WTC11 (cell line): Measurements from ENCODE around the gene TMEFF2. TPM values are rescaled to one million over a fixed set of nuclear protein-coding genes. Genes with fewer than 3 reads are reported as not detected.

Experiments used
- ATAC-seq: fragments of 200-7000 bp; cut with Tn5 transposase; 2 replicates; pipeline ENCODE4 v1.10.0; 2021; ENCODE audit warnings: mild to moderate bottlenecking, moderate library complexity
- CTCF ChIA-PET: fragments of 300-600 bp; sonication (Branson Sonifier 250); formaldehyde crosslinking; loops from one replicate; lab custom pipeline; 2021; ENCODE audit warnings: antibody characterized with exemption; lab: Charles Lee
- POLR2A ChIA-PET: fragments of 350-600 bp; sonication (Branson Sonifier 250); formaldehyde crosslinking; loops from one replicate; lab custom pipeline; 2021; ENCODE audit warnings: antibody characterized with exemption; lab: Charles Lee
- DNase-seq: peaks from one replicate; pipeline ENCODE4 v3.0.0; 2021; ENCODE audit warnings: low spot score
- H3K27ac Mint-ChIP-seq: 2 replicates; pipeline ENCODE4 v1.8.0; 2021; ENCODE audit warnings: mixed read lengths
- H3K27me3 Mint-ChIP-seq: 2 replicates; pipeline ENCODE4 v1.8.0; 2021; ENCODE audit warnings: low read depth, mild to moderate bottlenecking, moderate library complexity, mixed read lengths
- H3K36me3 Mint-ChIP-seq: 2 replicates; pipeline ENCODE4 v1.8.0; 2021; ENCODE audit warnings: mixed read lengths
- H3K4me1 Mint-ChIP-seq: 2 replicates; pipeline ENCODE4 v1.8.0; 2022; ENCODE audit warnings: mixed read lengths
- H3K4me3 Mint-ChIP-seq: 2 replicates; pipeline ENCODE4 v1.8.0; 2021; ENCODE audit warnings: mild to moderate bottlenecking, moderate library complexity, mixed read lengths
- H3K9me3 Mint-ChIP-seq: 2 replicates; pipeline ENCODE4 v1.8.0; 2021; ENCODE audit warnings: mixed read lengths
- AFF4 ChIP-seq: sonication (generic); formaldehyde crosslinking; IDR thresholded peaks from 2 replicates; pipeline ENCODE4 v1.8.1; 2023; ENCODE audit warnings: mild to moderate bottlenecking, missing genetic modification reagents, borderline replicate concordance
- AR ChIP-seq: fragments of 250-450 bp; sonication (Bioruptor Pico); IDR thresholded peaks from 2 replicates; pipeline ENCODE4 v1.9.0; 2021; ENCODE audit warnings: mild to moderate bottlenecking
- ATF1 ChIP-seq: sonication (generic); formaldehyde crosslinking; IDR thresholded peaks from 2 replicates; pipeline ENCODE4 v1.8.1; 2023; ENCODE audit warnings: mild to moderate bottlenecking, moderate library complexity, missing genetic modification reagents
- FOXP1 ChIP-seq: sonication (generic); formaldehyde crosslinking; IDR thresholded peaks from 2 replicates; pipeline ENCODE4 v1.8.0; 2022; ENCODE audit warnings: missing genetic modification reagents, mild to moderate bottlenecking, moderate library complexity, borderline replicate concordance
- HMGA2 ChIP-seq: fragments of 250-450 bp; sonication (Bioruptor Pico); IDR thresholded peaks from 2 replicates; pipeline ENCODE4 v1.4.0; 2021; ENCODE audit warnings: mild to moderate bottlenecking, moderate library complexity
- NR3C1 ChIP-seq: sonication (generic); formaldehyde crosslinking; conservative IDR thresholded peaks from 2 replicates; pipeline ENCODE4 v1.8.1; 2023; ENCODE audit warnings: low read depth, mild to moderate bottlenecking, missing genetic modification reagents
- SMAD3 ChIP-seq: sonication (generic); formaldehyde crosslinking; IDR thresholded peaks from 2 replicates; pipeline ENCODE4 v1.8.0; 2022; ENCODE audit warnings: missing genetic modification reagents, mild to moderate bottlenecking, borderline replicate concordance
- TEAD1 ChIP-seq: sonication (generic); formaldehyde crosslinking; IDR thresholded peaks from 2 replicates; pipeline ENCODE4 v1.8.0; 2022; ENCODE audit warnings: mild to moderate bottlenecking, missing genetic modification reagents
- TP53 ChIP-seq: sonication (generic); formaldehyde crosslinking; IDR thresholded peaks from 2 replicates; pipeline ENCODE4 v1.8.1; 2023; ENCODE audit warnings: mild to moderate bottlenecking, missing genetic modification reagents
- USF1 ChIP-seq: sonication (generic); formaldehyde crosslinking; IDR thresholded peaks from 2 replicates; pipeline ENCODE4 v1.8.0; 2022; ENCODE audit warnings: mild to moderate bottlenecking, missing genetic modification reagents
- ZNF263 ChIP-seq: sonication (generic); formaldehyde crosslinking; IDR thresholded peaks from 2 replicates; pipeline ENCODE4 v1.8.1; 2022; ENCODE audit warnings: low read depth, mild to moderate bottlenecking, moderate library complexity, missing genetic modification reagents
- ZSCAN18 ChIP-seq: fragments of 250-450 bp; sonication (Bioruptor Pico); IDR thresholded peaks from 2 replicates; pipeline ENCODE4 v2.1.2; 2022; ENCODE audit warnings: mild to moderate bottlenecking, moderate library complexity
- total RNA-seq: library from RNA; stranded (reverse); gene quantifications from 3 replicates; pipeline ENCODE4 v1.2.3, GENCODE V29; 2021
- TF ChIP-seq, protein P1 (sequence below): sonication (generic); formaldehyde crosslinking; IDR thresholded peaks from 2 replicates; pipeline ENCODE4 v1.8.0; 2023; ENCODE audit warnings: missing genetic modification reagents
- TF ChIP-seq, protein P2 (sequence below): fragments of 250-450 bp; sonication (Bioruptor Pico); IDR thresholded peaks from 2 replicates; pipeline ENCODE4 v1.8.0; 2021; ENCODE audit warnings: mild to moderate bottlenecking
- TF ChIP-seq, protein P3 (sequence below): fragments of 250-450 bp; sonication (Bioruptor Pico); IDR thresholded peaks from 2 replicates; pipeline ENCODE4 v1.9.0; 2021; ENCODE audit warnings: moderate library complexity, mild to moderate bottlenecking, inconsistent platforms, borderline replicate concordance

TMEFF2 gene
- total RNA-seq, 1 experiment from 2014 or later, result 2.3 TPM

GRCh38 chr2:192023006-192023405 lies 171.7 kb downstream of the TMEFF2 start:
- ATAC-seq (no peak), DNase-seq (no peak)
- ChIA-PET POLR2A (no interaction called here), CTCF (no interaction called here)
- no peaks in the 10 kb centered on the region for H3K36me3 Mint-ChIP-seq
- peaks cover 32% of the 10 kb centered on the region for H3K4me1 Mint-ChIP-seq
- H3K4me3 Mint-ChIP-seq, result no peak overlapping the region
- no peak overlapping the region for H3K27ac Mint-ChIP-seq
- no peaks in the 10 kb centered on the region for H3K27me3 Mint-ChIP-seq
- peaks cover 1% of the 10 kb centered on the region for H3K9me3 Mint-ChIP-seq
- TF ChIP-seq ZSCAN18 (CRISPR knock-in tag) (no peak), TEAD1 (CRISPR knock-in tag) (no peak), ZNF263 (CRISPR knock-in tag) (no peak), TP53 (CRISPR knock-in tag) (no peak), SMAD3 (CRISPR knock-in tag) (no peak), AR (CRISPR knock-in tag) (no peak), ATF1 (CRISPR knock-in tag) (no peak), NR3C1 (CRISPR knock-in tag) (no peak), HMGA2 (no peak), USF1 (CRISPR knock-in tag) (no peak), AFF4 (CRISPR knock-in tag) (no peak), FOXP1 (CRISPR knock-in tag) (no peak)
- TF ChIP-seq, protein P1, sequence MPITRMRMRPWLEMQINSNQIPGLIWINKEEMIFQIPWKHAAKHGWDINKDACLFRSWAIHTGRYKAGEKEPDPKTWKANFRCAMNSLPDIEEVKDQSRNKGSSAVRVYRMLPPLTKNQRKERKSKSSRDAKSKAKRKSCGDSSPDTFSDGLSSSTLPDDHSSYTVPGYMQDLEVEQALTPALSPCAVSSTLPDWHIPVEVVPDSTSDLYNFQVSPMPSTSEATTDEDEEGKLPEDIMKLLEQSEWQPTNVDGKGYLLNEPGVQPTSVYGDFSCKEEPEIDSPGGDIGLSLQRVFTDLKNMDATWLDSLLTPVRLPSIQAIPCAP (CRISPR knock-in tag), result no peak
- TF ChIP-seq, protein P2, sequence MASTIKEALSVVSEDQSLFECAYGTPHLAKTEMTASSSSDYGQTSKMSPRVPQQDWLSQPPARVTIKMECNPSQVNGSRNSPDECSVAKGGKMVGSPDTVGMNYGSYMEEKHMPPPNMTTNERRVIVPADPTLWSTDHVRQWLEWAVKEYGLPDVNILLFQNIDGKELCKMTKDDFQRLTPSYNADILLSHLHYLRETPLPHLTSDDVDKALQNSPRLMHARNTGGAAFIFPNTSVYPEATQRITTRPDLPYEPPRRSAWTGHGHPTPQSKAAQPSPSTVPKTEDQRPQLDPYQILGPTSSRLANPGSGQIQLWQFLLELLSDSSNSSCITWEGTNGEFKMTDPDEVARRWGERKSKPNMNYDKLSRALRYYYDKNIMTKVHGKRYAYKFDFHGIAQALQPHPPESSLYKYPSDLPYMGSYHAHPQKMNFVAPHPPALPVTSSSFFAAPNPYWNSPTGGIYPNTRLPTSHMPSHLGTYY (CRISPR knock-in tag), result no peak
- TF ChIP-seq, protein P3, sequence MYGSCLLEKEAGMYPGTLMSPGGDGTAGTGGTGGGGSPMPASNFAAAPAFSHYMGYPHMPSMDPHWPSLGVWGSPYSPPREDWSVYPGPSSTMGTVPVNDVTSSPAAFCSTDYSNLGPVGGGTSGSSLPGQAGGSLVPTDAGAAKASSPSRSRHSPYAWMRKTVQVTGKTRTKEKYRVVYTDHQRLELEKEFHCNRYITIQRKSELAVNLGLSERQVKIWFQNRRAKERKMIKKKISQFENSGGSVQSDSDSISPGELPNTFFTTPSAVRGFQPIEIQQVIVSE (CRISPR knock-in tag), result no peak
